K562 (cell line): Measurements from ENCODE around the gene ANKRD11. TPM values are rescaled to one million over a fixed set of nuclear protein-coding genes. Genes with fewer than 3 reads are reported as not detected.

Experiments
- BHLHE40 ChIP-seq: IDR thresholded peaks from 2 replicates; pipeline ENCODE4 v1.6.1; 2011; ENCODE audit warnings: low read length, improper control_type of control experiment
- CTBP1 ChIP-seq: fragments of 450-650 bp; IDR thresholded peaks from 2 replicates; pipeline ENCODE4 v1.6.1; 2016; ENCODE audit warnings: borderline replicate concordance
- GATAD2A ChIP-seq: fragments of 450-650 bp; IDR thresholded peaks from 2 replicates; pipeline ENCODE4 v1.6.1; 2017
- NR4A1 ChIP-seq, 2 experiments: fragments of 250-450 bp in 1 of 2; fragments of 450-650 bp in 1 of 2; sonication (Bioruptor Pico) in 1 of 2; IDR thresholded peaks; 2 replicates each; pipeline versions ENCODE4 v1.4.0 to v1.6.1; 2016 to 2020; ENCODE audit warnings: mild to moderate bottlenecking in 2 of 2, missing compliant biosample characterization in 1 of 2, missing genetic modification characterization in 1 of 2, moderate library complexity in 1 of 2
- POLR2AphosphoS2 ChIP-seq: IDR thresholded peaks from 2 replicates; pipeline ENCODE4 v1.6.1; 2012; ENCODE audit warnings: low read length, improper control_type of control experiment
- POLR2G ChIP-seq: fragments of 200-400 bp; formaldehyde crosslinking; IDR thresholded peaks from 2 replicates; pipeline ENCODE4 v1.6.1; 2017; ENCODE audit warnings: low read depth, mild to moderate bottlenecking, antibody characterized with exemption, low read length, moderate library complexity
- ZBTB7A ChIP-seq: IDR thresholded peaks from 2 replicates; pipeline ENCODE4 v1.6.1; 2011; ENCODE audit warnings: low read depth, mild to moderate bottlenecking, low read length, moderate library complexity, borderline replicate concordance; ENCODE audit not compliant: control insufficient read depth
- polyA plus RNA-seq, 8 experiments: library from polyadenylated mRNA; depleted of rRNA in 4 of 8; stranded (reverse) in 5 of 8; unstranded in 3 of 8; fragments of >200 nt; fragmentation: Nextera tagmentation in 2 of 8; fragmentation: Illumina TruSeq in 1 of 8; extraction: Ambion mirVana in 2 of 8; extraction: Trizol in 1 of 8; gene quantifications; 2 replicates each; pipeline versions ENCODE4 v1.2.1 to v1.2.3, GENCODE V29; 2011 to 2014; ENCODE audit warnings: inconsistent platforms in 1 of 8, missing spikeins in 1 of 8
- total RNA-seq, 7 experiments: library from RNA; depleted of rRNA in 6 of 7; stranded (reverse); fragments of >200 nt in 6 of 7; fragmentation: Illumina TruSeq in 2 of 7; extraction: Trizol in 2 of 7; gene quantifications; 2 replicates each; pipeline versions ENCODE4 v1.2.1 to v1.2.3, GENCODE V29; 2011 to 2021; ENCODE audit warnings: low replicate concordance in 1 of 7
- TF ChIP-seq, protein P1 (sequence below): sonication (generic); formaldehyde crosslinking; IDR thresholded peaks from 2 replicates; pipeline ENCODE4 v1.8.0; 2022; ENCODE audit warnings: missing genetic modification reagents, mild to moderate bottlenecking, moderate library complexity, borderline replicate concordance
- TF ChIP-seq, protein P2 (sequence below): fragments of 200-800 bp; sonication (Bioruptor generic); IDR thresholded peaks from 2 replicates; pipeline ENCODE4 v1.6.1; 2017; ENCODE audit warnings: missing genetic modification characterization, missing compliant biosample characterization

ANKRD11 gene
- total and polyA plus RNA-seq, 9 of the 15 experiments (the other 6 are each of a cell fraction or from before 2014, with no cell fraction given) = 4.7 to 126 (median 31.7) TPM

DNA sequence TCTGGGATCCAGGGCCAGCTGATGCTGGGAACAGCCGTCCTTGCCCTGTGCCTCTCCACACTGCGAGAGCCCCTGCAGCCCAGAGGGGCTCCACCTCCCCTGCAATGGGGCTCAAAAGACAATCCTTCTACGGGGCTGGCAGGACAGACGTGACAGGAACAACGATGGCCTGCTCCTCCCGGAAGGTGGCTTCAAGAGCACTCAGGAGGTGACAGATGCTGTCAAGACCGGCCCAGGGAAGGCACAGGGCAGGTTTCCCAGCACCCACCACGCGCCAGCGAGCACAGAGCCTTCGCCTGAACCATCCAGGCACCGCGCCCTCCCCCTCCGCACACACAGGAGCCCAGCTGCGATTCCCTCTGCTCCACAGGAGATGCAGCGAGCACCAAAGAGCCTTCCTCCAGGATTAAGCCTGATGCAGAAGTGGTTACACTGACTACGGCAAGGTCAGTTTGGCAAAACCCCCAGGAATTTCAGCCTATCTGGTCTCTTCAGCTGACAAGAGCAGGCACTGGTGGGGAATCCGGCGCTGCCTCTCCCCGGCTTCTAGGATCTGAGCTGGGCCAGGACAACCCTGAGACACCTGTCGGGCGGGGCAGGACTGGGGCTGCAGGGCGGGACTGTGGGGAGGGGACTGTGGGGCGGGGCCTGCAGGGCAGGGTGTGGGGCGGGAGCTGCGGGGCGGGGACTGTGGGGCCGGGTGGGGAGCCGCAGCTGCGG, 169.4 kb downstream of the ANKRD11 start (continued):
- TF ChIP-seq, protein P1, sequence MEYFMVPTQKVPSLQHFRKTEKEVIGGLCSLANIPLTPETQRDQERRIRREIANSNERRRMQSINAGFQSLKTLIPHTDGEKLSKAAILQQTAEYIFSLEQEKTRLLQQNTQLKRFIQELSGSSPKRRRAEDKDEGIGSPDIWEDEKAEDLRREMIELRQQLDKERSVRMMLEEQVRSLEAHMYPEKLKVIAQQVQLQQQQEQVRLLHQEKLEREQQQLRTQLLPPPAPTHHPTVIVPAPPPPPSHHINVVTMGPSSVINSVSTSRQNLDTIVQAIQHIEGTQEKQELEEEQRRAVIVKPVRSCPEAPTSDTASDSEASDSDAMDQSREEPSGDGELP (CRISPR knock-in tag) = peak; percentile 38; the same call in 1 of the 2 replicates
- no peak for TF ChIP-seq GATAD2A
- no peak for TF ChIP-seq NR4A1 (CRISPR knock-in tag; IDR thresholded peaks at IDR 0.05)
- TF ChIP-seq NR4A1 (tag; IDR thresholded peaks at IDR 0.05) = no peak
- TF ChIP-seq POLR2G = peak; percentile 66; the same call in 1 of the 2 replicates
- no peak for TF ChIP-seq BHLHE40
- TF ChIP-seq CTBP1 = 0 out of 2 replicates have a peak, but pooled peaks have one; percentile 14
- TF ChIP-seq ZBTB7A = peak; percentile 33; the same call in 1 of the 2 replicates
- TF ChIP-seq POLR2AphosphoS2 = 0 out of 2 replicates have a peak, but pooled peaks have one; percentile 37
- TF ChIP-seq, protein P2, sequence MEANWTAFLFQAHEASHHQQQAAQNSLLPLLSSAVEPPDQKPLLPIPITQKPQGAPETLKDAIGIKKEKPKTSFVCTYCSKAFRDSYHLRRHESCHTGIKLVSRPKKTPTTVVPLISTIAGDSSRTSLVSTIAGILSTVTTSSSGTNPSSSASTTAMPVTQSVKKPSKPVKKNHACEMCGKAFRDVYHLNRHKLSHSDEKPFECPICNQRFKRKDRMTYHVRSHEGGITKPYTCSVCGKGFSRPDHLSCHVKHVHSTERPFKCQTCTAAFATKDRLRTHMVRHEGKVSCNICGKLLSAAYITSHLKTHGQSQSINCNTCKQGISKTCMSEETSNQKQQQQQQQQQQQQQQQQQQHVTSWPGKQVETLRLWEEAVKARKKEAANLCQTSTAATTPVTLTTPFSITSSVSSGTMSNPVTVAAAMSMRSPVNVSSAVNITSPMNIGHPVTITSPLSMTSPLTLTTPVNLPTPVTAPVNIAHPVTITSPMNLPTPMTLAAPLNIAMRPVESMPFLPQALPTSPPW = peak; percentile 32; the same call in 1 of the 2 replicates
- TF ChIP-seq, all 486 proteins: peak for 13
